HG03045 (cell line): ENCODE data around the gene SCUBE3.

ENCODE experiments used
- ATAC-seq: cut with Tn5 transposase; IDR thresholded peaks from one replicate; pipeline ENCODE4 v1.9.1; 2021; ENCODE audit warnings: mild to moderate bottlenecking, moderate library complexity; ENCODE audit not compliant: unreplicated experiment

SCUBE3 gene

DNA sequence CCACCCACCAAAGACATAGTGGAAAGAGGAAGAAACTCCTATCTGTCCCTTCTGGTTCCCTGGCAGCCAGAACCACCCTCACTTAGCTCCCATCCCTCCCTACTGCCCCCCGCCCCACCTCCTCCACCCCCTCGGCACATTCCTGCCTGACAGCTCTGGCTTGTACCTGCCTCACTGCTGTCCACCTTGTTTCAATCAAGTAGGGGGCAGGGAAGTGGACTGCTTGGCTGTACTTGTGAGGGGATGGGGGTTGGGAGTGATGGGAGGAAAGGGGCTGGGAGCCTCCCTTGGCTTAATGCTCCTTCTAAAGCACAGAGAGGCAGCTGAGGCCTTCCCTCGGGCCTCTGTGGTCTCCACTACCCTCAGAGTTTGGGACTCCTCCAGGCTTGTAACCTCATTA is 23.7 kb downstream of the SCUBE3 start:
- no peak for ATAC-seq

DNA sequence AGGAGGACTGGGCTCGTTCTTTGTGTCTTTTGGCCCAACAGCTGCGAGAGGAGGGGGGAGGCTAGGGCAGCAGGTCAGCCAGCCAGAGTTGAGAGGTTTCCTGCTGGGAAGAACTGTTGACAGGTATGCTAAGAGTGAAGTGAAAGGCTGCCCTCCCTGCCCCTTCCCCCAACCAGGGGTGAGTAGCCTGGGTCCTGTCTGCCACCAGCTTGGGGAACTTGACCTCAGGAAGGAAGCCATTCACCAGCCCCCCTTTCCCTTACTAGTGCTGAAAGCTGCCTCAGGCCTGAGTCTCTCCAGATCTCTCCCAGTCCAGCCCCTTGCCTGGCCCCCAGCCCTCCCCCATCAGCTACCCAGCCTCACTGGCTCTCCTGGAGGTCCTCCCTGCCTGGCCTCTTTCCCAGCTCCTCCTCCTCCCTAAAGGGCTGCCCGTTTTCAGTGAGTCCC is 25.1 kb downstream of the SCUBE3 start:
- ATAC-seq, result no peak

DNA sequence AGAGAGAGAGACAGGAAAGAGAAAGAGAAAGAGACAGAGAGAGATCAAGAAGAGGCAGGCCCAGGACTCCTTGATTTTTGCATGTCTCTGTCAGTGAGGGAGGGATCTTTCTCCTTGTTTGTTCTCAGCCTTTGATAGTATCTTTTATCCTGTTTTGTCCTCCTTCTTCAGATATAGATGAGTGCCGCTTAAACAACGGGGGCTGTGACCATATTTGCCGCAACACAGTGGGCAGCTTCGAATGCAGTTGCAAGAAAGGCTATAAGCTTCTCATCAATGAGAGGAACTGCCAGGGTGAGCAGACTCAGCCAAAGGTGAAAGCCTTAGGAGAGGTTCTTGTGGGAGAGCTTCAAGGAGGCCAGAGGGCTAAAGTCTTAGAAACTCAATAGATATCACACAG is 25.8 kb downstream of the SCUBE3 start:
- ATAC-seq, result no peak

DNA sequence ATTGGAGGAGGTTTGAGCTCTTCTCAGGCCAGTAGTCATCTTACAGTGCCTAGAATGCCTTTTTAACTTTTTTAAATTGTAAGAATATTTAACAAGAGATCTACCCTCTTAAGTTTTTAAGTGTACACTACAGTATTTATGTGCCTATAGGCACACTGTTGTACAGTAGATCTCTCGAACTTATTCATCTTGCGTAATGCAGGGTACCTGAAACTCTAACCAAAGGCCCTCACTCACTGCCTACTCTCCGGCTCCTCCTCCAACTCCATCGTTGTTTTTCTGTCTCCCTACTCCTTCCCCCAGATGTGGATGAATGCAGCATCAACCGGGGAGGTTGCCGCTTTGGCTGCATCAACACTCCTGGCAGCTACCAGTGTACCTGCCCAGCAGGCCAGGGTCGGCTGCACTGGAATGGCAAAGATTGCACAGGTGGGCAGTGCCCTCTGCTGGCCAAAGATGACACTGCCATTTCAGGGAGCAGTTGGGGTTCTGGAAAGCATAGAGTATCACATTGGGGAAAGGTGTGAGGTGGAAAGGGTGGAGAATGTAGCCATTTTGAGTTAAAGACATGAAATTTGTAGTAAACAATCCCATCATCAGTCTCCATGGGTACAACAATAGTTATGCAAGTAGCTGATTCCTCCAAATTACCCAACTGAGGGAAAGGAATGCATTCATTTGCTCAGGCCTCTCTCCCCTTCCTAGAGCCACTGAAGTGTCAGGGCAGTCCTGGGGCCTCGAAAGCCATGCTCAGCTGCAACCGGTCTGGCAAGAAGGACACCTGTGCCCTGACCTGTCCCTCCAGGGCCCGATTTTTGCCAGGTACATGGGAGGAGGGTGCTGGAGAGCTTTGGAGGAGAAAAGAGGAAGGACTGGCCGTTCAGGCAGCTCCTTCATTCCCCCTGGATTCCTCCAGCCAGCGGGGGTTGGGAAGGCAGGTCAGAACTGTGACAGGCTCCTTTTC is 27.4 kb downstream of the SCUBE3 start:
- ATAC-seq, result no peak

DNA sequence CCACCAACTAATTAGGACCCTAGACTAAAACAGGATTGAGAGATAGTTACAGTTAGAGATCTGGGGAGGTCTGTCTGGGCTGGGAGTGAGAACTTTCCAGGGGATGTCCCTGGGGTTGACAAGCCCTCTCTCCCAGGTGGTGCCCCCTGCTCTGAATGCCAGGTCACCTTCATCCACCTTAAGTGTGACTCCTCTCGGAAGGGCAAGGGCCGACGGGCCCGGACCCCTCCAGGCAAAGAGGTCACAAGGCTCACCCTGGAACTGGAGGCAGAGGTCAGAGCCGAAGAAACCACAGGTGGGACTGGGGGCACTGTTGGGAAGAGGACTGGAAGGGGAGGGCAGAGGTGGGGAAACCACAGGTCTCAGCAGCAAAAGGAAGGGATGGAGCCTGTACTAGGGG is 28.7 kb downstream of the SCUBE3 start:
- no peak for ATAC-seq

DNA sequence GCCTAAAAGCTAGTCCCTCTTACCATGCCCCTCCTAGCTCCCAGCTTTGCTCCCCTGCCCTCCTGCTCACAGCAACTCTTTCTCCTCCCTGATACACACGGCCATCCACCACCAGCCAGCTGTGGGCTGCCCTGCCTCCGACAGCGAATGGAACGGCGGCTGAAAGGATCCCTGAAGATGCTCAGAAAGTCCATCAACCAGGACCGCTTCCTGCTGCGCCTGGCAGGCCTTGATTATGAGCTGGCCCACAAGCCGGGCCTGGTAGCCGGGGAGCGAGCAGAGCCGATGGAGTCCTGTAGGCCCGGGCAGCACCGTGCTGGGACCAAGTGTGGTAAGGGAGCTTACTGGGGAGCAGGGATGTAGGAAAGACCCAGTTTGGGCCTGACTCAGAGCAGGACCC is 29.1 kb downstream of the SCUBE3 start:
- ATAC-seq, result no peak

DNA sequence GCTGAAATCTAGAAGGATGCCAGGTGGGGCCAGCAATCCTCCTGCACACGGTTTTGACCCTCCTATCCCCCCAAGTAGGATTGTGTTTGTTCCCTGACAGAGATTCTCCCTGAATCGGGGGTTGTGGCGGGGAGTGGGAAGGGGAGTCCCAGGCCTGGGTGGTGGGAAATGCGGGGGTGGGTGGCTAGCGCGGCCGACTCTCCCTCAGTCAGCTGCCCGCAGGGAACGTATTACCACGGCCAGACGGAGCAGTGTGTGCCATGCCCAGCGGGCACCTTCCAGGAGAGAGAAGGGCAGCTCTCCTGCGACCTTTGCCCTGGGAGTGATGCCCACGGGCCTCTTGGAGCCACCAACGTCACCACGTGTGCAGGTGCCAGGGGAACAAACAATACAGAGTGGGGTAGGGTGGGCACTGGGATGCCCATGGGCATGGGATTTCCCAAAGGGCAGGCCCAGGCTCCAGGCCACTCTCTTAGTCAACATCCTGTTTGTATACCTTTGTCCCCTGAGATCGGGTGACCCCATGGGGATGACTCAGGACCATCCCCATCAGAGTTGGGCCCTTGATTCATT is 29.7 kb downstream of the SCUBE3 start:
- ATAC-seq, result no peak

DNA sequence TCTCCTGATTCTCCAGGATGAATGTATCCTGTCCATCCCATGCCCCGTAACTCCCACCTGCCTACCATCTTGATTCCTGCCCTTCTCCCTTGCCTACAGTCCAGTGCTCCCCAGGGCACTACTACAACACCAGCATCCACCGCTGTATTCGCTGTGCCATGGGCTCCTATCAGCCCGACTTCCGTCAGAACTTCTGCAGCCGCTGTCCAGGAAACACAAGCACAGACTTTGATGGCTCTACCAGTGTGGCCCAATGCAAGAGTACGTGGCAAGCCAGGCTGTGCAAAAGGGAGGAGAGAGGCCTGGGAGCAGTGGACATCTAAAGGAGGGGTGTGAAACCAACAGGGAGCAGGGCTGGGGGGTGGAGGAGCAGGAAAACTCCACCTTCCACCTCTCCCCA is 30.8 kb downstream of the SCUBE3 start:
- ATAC-seq, result no peak

DNA sequence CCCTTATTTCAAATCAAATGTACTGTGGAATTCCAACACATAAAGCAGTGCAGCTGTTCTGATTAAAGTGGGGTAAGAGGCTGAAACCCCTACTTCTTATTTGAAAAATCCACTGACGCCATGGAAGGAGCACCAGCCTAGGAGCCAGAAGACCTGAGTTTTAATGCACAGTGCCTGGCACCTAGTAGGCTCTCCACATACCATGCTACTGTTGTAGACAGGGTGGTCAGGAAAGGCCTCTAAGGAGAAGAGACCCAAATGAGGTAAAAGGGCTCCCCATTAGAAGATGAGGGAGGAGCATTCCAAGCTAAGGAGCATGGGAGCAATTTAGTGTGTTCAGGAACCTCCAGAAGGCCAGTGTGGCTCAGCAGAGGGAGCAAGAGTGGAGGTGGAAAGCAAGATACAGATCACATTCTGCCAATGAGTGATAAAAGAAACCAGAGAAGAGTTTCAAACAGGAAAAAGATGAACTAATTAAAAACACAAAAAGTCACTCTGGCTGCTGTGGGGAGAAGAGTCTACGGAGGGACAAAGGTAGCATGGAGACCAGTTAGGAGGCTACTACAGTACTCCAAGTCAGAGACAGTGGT is 34.0 kb downstream of the SCUBE3 start:
- no peak for ATAC-seq

DNA sequence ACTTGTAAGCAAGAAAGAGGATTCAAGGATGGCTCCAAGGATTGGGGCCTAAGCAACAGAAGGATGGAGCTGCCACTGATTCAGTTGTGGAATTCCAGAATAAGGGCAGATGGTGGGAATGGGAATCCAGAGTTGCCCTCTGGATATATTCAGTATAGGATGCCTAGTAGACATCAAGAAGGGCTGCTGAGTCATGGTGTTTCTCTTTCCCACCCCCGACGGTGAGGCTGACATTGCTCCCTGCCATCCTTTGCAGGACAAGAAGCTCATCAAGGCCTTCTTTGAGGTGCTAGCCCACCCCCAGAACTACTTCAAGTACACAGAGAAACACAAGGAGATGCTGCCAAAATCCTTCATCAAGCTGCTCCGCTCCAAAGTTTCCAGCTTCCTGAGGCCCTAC is 34.5 kb downstream of the SCUBE3 start:
- no peak for ATAC-seq

DNA sequence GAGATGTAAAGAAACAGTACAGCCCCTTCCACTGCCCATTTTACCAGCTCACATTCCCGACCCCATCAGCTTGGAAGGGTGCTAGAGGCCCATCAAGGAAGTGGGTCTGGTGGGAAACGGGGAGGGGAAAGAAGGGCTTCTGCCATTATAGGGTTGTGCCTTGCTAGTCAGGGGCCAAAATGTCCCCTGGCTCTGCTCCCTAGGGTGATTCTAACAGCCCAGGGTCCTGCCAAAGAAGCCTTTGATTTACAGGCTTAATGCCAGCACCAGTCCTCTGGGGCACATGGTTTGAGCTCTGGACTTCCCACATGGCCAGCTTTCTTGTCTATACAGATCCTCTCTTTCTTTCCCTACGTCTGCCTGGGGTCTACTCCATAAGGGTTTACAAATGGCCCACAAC is 35.2 kb downstream of the SCUBE3 start:
- no peak for ATAC-seq

DNA sequence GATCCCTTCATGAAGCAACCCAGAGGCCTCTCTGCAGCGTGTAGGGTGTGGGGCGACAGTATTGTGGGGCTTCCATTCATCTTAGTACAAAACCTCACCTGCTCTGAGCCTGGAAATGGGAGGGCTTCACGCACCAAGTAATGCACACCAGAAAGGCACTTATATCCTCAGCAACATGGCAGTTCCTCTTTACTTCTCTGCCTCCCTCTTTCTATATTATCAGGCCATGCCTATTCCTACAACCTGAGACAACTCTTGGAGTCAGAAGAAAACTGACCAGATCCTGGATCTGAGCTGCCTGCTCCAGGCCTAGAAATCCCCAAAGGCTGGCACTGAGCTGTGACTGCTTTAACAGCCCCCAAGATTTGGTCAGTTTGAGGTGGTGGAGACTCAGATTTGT is 38.2 kb downstream of the SCUBE3 start:
- no peak for ATAC-seq

DNA sequence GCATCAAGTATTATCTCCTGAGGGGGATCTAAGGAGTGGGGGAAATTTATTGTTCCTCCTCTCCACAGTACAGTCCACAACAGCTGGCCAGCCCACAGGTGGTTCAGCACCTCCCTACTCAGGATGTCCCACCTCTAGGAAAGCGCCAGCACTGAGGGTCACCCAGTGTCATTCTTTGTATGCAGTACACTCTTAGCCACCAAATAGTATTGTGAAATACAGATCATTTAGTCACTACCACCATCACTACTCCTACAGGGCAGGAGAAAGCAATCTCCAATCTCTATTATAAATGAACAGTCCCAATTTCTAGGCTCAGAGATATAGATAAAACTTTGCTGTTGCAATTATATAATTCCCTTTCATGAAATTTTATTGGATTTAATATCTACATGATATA is 39.5 kb downstream of the SCUBE3 start:
- no peak for ATAC-seq

DNA sequence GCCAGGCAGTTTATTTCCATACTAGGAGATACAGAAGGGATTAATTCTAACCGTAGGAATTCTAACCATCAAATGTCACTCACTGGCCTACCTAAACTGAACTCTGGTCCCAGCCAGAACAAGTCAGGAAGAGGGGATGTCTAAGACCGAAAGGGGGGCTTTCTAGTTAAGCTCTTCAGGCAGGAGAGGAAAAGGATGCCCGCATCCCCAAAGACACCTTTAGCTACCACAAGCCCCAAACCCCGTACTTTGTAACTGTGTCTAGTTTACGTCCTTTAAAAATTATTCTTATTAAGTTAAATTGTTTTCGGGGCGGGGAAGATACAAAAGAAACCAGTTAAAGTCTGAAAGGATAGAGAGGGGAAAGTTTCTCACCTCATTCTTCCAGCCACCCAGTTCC is 44.6 kb downstream of the SCUBE3 start:
- ATAC-seq, result no peak

DNA sequence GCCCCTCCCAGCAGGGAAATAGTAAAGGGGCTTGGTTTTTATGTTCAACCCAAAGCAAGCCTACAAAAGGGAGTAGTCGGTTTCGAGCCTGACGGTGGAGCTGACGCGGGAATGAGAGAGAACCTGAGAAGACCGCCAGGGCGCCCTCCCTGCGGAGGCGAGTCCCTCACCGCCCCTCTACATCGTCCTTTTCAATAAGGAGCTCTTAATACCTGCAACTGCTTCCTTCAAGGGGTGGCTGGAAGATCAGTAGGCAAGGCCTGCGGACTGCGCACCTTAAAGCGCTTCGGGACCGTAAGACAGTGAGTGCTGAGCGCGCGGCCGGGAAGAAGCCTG is 45.1 kb downstream of the SCUBE3 start:
- ATAC-seq, result peak; percentile 13

DNA sequence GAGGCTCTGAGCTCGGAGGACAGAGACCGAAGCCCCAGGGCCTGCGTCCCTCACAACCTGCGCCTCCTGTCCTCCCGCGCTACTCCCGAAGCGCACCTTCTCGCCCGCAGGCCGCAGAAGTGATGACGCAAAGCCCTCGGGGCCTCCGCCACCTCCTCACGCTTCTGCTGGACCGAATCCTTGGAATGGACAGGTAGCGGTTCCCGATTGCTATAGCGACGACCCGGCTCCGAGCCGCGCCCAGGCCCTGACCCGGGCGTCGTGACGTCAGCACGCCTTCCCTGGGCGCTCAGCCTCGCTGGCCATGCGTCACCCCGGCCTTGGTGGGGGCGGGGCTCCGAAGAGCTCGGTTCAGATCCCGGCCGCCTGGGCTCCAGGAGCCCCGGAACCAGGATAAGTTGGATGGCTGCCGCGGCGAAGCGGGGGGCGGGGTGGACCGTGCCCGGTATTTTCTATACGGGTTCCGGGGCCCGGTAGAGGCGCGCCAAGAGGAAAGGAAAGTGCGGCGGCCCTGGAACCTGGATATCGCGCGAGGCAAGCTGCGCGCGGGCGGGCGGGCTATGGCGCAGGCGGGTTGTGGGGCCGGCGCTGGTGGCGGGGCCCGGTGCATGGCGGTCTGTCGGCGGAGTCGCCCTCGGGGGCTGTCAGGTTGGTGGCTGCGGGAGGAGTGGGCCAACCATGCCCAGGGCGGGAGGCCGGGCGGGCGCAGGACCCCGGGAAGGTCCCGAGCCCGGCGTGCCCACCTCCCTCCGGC is 45.6 kb downstream of the SCUBE3 start, which contains the start of gene ZNF76:
ZNF76 (plus strand) TSS at position 542 of the 754 bp plus-strand sequence. CDS start 21,417 bp downstream, outside the sequence.
- peak; percentile 85 for ATAC-seq

DNA sequence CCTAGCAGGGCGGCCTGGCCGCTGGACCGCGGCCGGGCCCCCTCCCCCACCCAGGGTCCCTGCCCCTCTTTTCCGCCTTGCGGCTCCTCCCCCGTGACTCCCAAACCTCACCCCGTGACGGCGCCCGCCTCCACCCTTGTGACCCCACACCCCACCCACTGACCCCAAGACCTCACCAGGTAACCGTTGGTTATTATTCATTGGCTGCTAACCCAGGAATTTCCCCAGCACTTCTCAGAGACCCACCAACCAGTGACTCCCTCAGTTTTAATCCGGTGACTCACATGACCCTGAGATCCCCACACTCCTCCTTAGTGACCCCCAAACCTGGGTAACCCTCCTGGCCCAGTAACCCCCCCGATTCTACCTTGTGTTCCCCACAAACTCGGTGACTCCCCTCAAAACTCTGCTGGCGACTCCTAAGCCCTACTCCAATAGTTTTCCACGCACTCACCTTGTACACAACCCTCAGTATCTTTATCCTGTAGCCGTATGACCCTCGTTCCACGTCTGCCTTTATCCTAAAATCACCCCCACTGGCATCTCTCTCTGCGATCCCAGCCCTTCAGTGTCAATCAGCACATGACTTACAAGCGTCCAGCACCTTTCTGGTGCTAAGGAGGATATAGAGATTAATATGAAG is 46.3 kb downstream of the SCUBE3 start:
- ATAC-seq, result peak; percentile 39

DNA sequence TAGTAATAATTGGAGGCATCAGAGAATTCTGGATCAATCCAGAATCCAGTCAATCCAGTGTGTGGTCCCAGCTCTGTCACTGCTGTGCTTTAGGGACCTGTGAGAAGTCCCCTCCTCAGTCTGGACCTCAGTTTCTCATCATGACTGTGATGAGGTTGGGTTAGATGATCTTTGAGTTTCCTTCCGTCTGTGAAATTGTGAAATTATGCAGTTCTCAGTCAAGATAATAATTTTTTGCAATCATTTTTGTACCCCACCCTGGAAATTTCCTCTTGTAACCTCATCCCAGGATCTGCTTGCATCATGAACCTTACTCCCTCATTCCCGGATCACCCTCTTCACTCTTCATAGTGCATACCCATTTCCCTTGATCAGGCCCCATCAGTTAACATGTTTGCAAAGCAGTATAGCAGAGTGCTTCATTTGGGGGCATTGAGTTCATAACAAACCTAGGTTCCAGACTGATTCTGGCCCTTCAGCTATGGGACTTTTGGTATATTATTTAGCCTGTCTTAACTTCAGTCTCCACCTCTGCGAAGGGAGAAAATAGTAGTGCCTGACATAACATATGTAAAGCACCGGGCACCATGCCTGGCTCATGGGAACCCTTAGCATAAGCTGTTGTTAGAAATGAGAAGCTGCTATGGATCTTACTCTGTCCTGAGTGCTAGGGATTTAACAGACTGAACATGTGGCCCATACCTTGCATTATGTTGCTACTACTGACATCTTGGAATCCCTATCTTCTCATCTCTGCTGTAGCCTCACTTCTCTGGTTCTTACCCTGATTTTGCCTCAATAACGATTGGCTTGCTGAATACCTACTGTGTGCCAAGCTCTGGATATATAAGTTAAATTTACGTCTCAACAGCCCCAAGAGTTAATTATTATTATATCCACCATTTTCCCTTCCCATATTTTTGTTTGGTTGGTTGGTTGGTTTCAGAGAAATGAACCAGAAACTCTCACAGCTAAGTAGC is 47.1 kb downstream of the SCUBE3 start:
- no peak for ATAC-seq

DNA sequence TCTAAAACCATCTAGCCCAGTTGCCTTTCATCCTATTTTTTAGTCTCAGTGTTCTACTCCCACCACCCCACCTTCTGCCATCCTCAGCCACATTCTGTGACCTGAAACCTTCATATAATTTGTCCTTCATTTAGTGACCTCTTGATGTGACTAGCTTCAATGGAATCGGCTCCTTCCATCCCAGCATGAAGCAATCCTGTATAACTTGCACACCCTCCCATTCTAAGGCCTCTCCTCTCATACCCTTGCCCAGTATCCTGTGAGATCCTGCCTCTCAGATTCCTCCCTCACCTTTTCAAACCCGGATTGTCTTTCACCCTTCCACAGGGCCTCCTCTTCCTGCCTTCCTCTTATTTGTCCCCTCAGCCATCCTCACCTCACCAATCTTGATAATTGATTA is 48.8 kb downstream of the SCUBE3 start:
- ATAC-seq, result no peak
